Small intestine (tissue), 16 donors: ENCODE measurements around the gene USP49. TPM values are rescaled to one million over a fixed set of nuclear protein-coding genes. Genes with fewer than 3 reads are reported as not detected.
"Not testable (repeated sequence)": the region's sequence is repeated elsewhere in the genome, so short reads cannot be mapped to it uniquely, and the experiment has no call there.

Experiments used
- DNase-seq, 2 donors: peaks; one replicate each; pipeline versions ENCODE4 v3.0.0 to v3.0.0-alpha.2; 2013
- FAIRE-seq: peaks from 2 replicates; lab custom pipeline; 2012; peaks lifted over from hg19 to GRCh38; lab: Jason Lieb, UNC
- H3K27ac ChIP-seq, 3 donors: one replicate each; pipeline ENCODE4 v1.5.1; 2013; ENCODE audit warnings: low read length in 2 of 3, mild to moderate bottlenecking in 2 of 3, control low read depth in 1 of 3, inconsistent platforms in 1 of 3, low read depth in 1 of 3, moderate library complexity in 1 of 3
- H3K27me3 ChIP-seq, 3 donors: one replicate each; pipeline ENCODE4 v1.6.1; 2013; ENCODE audit warnings: low read length in 3 of 3, inconsistent platforms in 1 of 3; ENCODE audit not compliant: control insufficient read depth in 3 of 3, insufficient read depth in 3 of 3
- H3K36me3 ChIP-seq, 3 donors: one replicate each; pipeline ENCODE4 v1.6.1; 2013; ENCODE audit warnings: low read length in 3 of 3, inconsistent platforms in 1 of 3, low read depth in 1 of 3, mild to moderate bottlenecking in 1 of 3, moderate library complexity in 1 of 3; ENCODE audit not compliant: control insufficient read depth in 3 of 3, insufficient read depth in 2 of 3
- H3K4me1 ChIP-seq, 3 donors: one replicate each; pipeline ENCODE4 v1.6.1; 2013; ENCODE audit warnings: low read length in 2 of 3, inconsistent platforms in 1 of 3, low read depth in 1 of 3, mild to moderate bottlenecking in 1 of 3, moderate library complexity in 1 of 3; ENCODE audit not compliant: control insufficient read depth in 3 of 3, insufficient read depth in 2 of 3
- H3K4me3 ChIP-seq, 3 donors: one replicate each; pipeline ENCODE4 v1.5.1; 2013; ENCODE audit warnings: low read length in 3 of 3, control low read depth in 1 of 3, inconsistent platforms in 1 of 3, low read depth in 1 of 3, mild to moderate bottlenecking in 1 of 3, moderate library complexity in 1 of 3
- H3K9me3 ChIP-seq, 2 donors: one replicate each; pipeline ENCODE4 v1.6.1; 2013; ENCODE audit warnings: low read depth in 1 of 2, low read length in 1 of 2; ENCODE audit not compliant: control insufficient read depth in 2 of 2, insufficient read depth in 1 of 2
- WGBS, 3 donors: extraction: QIAGEN DNeasy Blood & Tissue Kit; methylation state at CpG; one replicate each; pipeline ENCODE4 v1.1.7; 2013; 5-methylcytosine and 5-hydroxymethylcytosine counted together
- long read RNA-seq, 10 donors: transcript quantifications; one replicate each; lab custom pipeline, GENCODE V29; 2026
- polyA plus RNA-seq, 4 donors: library from polyadenylated mRNA; stranded (reverse) in 3 of 4; unstranded in 1 of 4; fragments of 200-250 nt in 3 of 4; fragments of 120-200 nt in 1 of 4; gene quantifications; one replicate each; pipeline versions ENCODE4 v1.2.1 to v1.2.3, GENCODE V29; 2013
- donor health status: healthy with polysubstance abuse.
- donor health status: control.
- donor health status: control.
- donor health status: Bipolar disorder and iron deficiency.
- donor health status: healthy.

Gene USP49
- 1 to 10 TPM in 2 of 4 donors, under 1 TPM in 2; 0.27 to 3.8 (median 0.80) TPM for polyA plus RNA-seq
- long read RNA-seq, donor 1, result 0 reads
- long read RNA-seq, donor 2, result 0 reads
- long read RNA-seq, donor 3, result 0 reads
- long read RNA-seq, donor 4, result 0 reads
- long read RNA-seq, donor 5, result 0 reads
- long read RNA-seq, donor 6, partial matches to known transcripts, result 0 of 1 reads
- long read RNA-seq, donor 6, other reads (novel, unspliced or antisense), result 0 of 1 reads
- long read RNA-seq, donor 7, result 0 reads
- long read RNA-seq, donor 8, result 0 reads
- long read RNA-seq, donor 9, result 0 reads
- long read RNA-seq, donor 10, partial matches to known transcripts, result 0 of 1 reads
- long read RNA-seq, donor 10, other reads (novel, unspliced or antisense), result 0 of 1 reads

DNA sequence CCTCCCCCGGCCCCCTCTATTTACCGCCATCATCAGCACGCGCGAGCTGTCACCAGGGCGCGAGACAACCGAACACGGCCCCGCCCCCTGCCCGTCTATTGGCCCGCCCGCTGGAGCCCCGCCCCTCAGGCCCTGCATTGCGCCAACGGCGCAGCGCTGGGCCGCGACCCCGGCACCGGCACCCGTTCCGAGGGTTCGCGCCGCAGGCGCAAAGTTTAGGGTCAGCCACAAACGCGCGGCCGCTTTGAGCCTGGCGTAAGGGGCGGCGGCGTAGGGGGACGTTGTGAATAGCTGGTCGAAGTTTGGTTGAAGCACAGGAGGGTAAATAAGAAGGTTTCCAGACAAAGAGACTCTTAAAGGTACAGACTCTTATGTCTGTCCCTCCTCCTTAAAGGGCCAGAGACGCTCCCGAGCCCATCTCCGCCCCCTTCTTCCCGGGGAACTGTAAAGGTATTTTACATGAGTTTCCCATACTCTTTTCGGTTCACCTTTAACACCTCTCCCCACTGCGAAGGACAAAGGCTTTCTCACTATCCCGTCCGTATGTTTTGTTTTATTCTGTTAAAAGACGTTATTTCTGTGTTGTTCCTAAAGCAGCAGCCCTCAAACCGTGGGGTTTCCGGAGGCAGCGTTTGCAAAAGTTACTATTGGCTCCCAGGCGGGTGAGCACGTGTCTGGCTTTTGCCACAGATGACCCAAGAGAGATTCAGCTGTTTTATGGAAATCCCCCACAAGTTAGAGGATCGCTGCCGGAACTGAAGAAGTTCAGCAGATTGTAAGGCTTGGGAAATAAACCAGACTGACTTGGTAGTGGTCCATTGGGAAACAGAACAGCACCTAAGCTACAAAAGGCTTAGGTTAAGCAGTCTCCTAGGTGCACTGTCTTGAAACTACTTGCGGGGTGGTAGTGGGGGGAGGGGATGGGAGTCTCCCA lies at the start of gene USP49:
Gene USP49 (minus strand): TSS at position 76 of the 934 bp plus-strand sequence. CDS start 88,392 bp downstream, outside the sequence.
- FAIRE-seq, result no peak
- H3K9me3 ChIP-seq, result no peaks in the 10 kb centered on the region
- DNase-seq, result peak; percentile 82 to 95
- peaks cover 0 to 5% (median 0%) of the 10 kb centered on the region in 3 donors for H3K4me1 ChIP-seq
- peak within 1 kb of the TSS; percentile 69 to 86 (median 83) for H3K4me3 ChIP-seq
- H3K27ac ChIP-seq, result peak within 1 kb of the TSS; percentile 35 to 96 (median 79)
- H3K27me3 ChIP-seq, result no peaks in the 10 kb centered on the region
- 1 to 2% (median 1%) methylated on average over 49 to 55 of the region's 55 CpGs for WGBS, 3 donors
- H3K36me3 ChIP-seq, result peaks cover 0 to 7% (median 2%) of the 10 kb centered on the region in 3 donors

GRCh38 chr6:41943456-41943855 lies 48.3 kb upstream of the USP49 start:
- DNase-seq (no peak), FAIRE-seq (no peak)
- no peak overlapping the region for H3K27ac ChIP-seq
- peaks cover 7 to 28% (median 26%) of the 10 kb centered on the region in 3 donors for H3K4me1 ChIP-seq
- H3K36me3 ChIP-seq, result peaks cover 0 to 7% (median 0%) of the 10 kb centered on the region in 3 donors
- H3K27me3 ChIP-seq, result no peaks in the 10 kb centered on the region
- no peak overlapping the region for H3K4me3 ChIP-seq
- H3K9me3 ChIP-seq, result no peaks in the 10 kb centered on the region

GRCh38 chr6:41942882-41943281 lies 47.7 kb upstream of the USP49 start:
- not testable (repeated sequence) for FAIRE-seq, H3K9me3 ChIP-seq, H3K4me3 ChIP-seq, H3K27me3 ChIP-seq, H3K27ac ChIP-seq, DNase-seq
- peaks cover 0 to 12% (median 0%) of the 10 kb centered on the region in 3 donors for H3K36me3 ChIP-seq
- H3K4me1 ChIP-seq, result peaks cover 7 to 34% (median 27%) of the 10 kb centered on the region in 3 donors
- 89 to 93% (median 91%) methylated on average over 14 of the region's 14 CpGs for WGBS, 3 donors

DNA sequence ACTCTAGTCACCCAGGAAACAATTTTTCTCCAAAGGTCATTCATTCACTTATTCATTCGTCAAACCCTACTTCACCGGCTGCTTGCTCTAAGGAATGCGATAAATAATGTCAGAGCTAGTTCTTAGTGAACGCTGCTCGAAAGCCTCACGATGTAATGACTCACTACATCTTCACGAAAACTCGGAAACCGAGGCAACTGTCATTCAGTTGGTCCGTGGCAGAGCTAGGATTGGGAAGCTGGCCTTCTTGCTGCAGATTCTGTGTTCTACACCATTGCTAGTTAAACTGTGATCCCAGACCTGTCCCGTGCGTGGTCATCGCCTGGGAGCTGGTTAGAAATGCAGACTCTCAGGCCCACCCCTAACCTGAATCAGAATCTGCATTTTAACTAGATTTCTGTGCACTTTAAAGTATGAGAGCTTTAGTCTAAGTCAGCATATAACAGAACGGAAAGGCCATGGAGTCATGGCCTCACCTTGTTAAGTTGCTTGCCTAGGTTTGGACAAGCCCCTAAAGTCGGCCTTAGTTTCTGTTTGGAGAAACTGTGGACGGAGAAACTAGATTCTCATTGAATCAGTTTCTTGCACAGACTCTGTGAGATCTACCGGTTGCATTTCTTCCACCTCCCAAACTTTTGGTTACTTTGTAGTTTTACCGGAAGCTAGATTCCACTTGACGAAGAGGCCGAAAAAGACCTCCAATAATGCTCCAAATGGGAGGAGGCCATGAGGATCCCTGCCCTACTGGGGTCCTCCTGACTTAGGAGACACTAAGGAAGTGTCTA lies 47.1 kb upstream of the USP49 start:
- no peak for DNase-seq
- Histone ChIP-seq H3K4me1 (peaks cover 7 to 40% (median 27%) of the 10 kb centered on the region in 3 donors), H3K27ac (peak overlapping the region; percentile 56 to 82 (median 78)), H3K36me3 (peaks cover 0 to 19% (median 0%) of the 10 kb centered on the region in 3 donors), H3K9me3 (no peaks in the 10 kb centered on the region), H3K27me3 (no peaks in the 10 kb centered on the region), H3K4me3 (peak overlapping the region; percentile 66 to 82 (median 76))
- 31 to 37% (median 32%) methylated on average over 20 of the region's 20 CpGs for WGBS, 3 donors
- FAIRE-seq, result no peak

DNA sequence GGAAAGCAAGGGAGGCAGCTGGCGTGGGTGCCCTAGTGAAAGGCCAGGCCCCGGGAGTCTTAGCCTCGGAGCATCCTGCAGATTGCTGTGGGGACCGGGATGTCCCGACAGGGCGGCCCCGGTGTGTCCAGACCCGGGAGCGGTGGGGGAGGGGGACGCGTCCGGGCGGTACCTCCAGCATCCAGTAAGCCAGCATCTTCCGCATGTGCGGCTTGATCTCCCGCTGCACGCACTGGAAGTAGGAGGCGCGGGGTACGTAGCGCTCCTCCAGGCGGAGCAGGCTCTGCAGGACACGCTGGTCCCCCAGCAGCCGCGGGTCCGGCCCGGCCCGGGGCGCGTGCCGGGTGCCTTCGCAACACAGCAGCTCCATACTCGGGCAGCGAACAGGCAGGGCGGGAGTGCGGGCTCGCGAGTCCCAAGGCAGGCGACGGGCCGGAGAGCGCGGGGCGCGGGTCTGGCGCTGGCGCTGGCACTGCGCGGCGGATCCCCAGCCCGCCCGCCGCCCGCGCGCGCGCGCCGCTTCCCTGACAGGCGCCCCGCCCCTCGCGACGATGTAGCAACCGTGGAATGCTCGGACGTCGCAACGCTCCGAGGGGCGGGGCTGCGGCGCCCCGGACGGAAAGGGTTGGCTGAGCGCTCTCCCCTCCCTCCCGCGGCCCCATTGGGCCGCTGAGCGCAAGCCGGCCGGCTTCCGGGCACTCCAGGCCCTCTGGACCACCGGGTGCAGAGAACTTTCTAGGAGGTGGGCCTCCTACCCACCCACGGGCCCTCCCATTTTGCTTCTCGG lies 46.3 kb upstream of the USP49 start, which contains the start of gene CCND3:
Gene CCND3 (minus strand): TSS at position 529 of the 787 bp plus-strand sequence. CDS start 159 bp downstream, at position 370.
- Histone ChIP-seq H3K4me1 (peaks cover 7 to 48% (median 27%) of the 10 kb centered on the region in 3 donors), H3K27me3 (no peaks in the 10 kb centered on the region), H3K9me3 (no peaks in the 10 kb centered on the region), H3K4me3 (peak within 1 kb of the TSS; percentile 66 to 82 (median 76)), H3K36me3 (peaks cover 0 to 27% (median 2%) of the 10 kb centered on the region in 3 donors), H3K27ac (peak within 1 kb of the TSS; percentile 81 to 90 (median 88))
- DNase-seq (peak; percentile 92 to 95), FAIRE-seq (no peak)
- 0 to 1% (median 0%) methylated on average over 69 to 87 of the region's 87 CpGs for WGBS, 3 donors

GRCh38 chr6:41940759-41941279 lies 45.6 kb upstream of the USP49 start:
- H3K4me1 ChIP-seq, result peaks cover 7 to 53% (median 27%) of the 10 kb centered on the region in 3 donors

More at GRCh38 chr6:41940759-41941279, 45.6 kb upstream of the USP49 start:
- Histone ChIP-seq H3K36me3 (peaks cover 0 to 33% (median 2%) of the 10 kb centered on the region in 3 donors), H3K27me3 (no peaks in the 10 kb centered on the region), H3K27ac (peak overlapping the region; percentile 81 to 90 (median 88)), H3K9me3 (no peaks in the 10 kb centered on the region), H3K4me3 (peak overlapping the region; percentile 66 to 82 (median 76))
- FAIRE-seq, result no peak
- peak; percentile 46 to 77 for DNase-seq
- 0 to 1% (median 0%) methylated on average over 34 to 38 of the region's 38 CpGs for WGBS, 3 donors
